ENCODE results near the gene FAM170B. TPM values are rescaled to one million over a fixed set of nuclear protein-coding genes. Genes with fewer than 3 reads are reported as not detected.

FAM170B gene
- total RNA-seq, 1 experiment from 2014 or later = not detected

DNA sequence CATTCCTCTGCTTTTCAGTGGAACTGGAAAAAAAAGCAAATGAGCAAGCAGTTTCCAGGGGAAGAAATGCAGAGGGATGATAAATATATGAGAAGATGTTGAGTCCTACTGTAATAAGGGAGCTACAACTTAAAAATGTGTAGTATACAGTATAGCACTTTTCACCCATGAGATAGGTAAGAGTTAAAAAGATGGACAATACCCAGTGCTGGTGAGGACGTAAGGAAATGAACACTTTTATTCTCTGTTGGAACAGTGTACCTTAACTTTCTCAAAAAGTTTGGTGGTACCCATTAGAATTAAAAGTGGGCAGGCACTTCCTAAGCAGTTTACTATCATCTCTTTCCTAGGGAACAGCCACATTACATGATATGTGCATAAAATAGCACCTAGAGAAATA lies 2.7 kb upstream of the FAM170B start:
- Mint-ChIP-seq H3K27ac (ENCODE audit: unreplicated experiment) (no peak overlapping the region), H3K4me3 (ENCODE audit: low read depth, unreplicated experiment) (no peak overlapping the region), H3K4me1 (ENCODE audit: low read depth, unreplicated experiment) (no peaks in the 10 kb centered on the region), H3K36me3 (ENCODE audit: insufficient read depth, unreplicated experiment) (no peaks in the 10 kb centered on the region), H3K27me3 (ENCODE audit: unreplicated experiment) (peaks cover 57% of the 10 kb centered on the region), H3K9me3 (ENCODE audit: low read depth, unreplicated experiment) (no peaks in the 10 kb centered on the region)
- intact Hi-C loops (cut with micrococcal nuclease; ENCODE audit: unreplicated experiment) = no loop called here
- CTCF ChIA-PET = no interaction called here
- no peak for DNase-seq
- no TSS peak for BruUV-seq (replicated peaks)
- TF ChIP-seq, protein P1, sequence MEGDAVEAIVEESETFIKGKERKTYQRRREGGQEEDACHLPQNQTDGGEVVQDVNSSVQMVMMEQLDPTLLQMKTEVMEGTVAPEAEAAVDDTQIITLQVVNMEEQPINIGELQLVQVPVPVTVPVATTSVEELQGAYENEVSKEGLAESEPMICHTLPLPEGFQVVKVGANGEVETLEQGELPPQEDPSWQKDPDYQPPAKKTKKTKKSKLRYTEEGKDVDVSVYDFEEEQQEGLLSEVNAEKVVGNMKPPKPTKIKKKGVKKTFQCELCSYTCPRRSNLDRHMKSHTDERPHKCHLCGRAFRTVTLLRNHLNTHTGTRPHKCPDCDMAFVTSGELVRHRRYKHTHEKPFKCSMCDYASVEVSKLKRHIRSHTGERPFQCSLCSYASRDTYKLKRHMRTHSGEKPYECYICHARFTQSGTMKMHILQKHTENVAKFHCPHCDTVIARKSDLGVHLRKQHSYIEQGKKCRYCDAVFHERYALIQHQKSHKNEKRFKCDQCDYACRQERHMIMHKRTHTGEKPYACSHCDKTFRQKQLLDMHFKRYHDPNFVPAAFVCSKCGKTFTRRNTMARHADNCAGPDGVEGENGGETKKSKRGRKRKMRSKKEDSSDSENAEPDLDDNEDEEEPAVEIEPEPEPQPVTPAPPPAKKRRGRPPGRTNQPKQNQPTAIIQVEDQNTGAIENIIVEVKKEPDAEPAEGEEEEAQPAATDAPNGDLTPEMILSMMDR (IDR thresholded peaks at IDR 0.05; ENCODE audit: unreplicated experiment) = no peak

DNA sequence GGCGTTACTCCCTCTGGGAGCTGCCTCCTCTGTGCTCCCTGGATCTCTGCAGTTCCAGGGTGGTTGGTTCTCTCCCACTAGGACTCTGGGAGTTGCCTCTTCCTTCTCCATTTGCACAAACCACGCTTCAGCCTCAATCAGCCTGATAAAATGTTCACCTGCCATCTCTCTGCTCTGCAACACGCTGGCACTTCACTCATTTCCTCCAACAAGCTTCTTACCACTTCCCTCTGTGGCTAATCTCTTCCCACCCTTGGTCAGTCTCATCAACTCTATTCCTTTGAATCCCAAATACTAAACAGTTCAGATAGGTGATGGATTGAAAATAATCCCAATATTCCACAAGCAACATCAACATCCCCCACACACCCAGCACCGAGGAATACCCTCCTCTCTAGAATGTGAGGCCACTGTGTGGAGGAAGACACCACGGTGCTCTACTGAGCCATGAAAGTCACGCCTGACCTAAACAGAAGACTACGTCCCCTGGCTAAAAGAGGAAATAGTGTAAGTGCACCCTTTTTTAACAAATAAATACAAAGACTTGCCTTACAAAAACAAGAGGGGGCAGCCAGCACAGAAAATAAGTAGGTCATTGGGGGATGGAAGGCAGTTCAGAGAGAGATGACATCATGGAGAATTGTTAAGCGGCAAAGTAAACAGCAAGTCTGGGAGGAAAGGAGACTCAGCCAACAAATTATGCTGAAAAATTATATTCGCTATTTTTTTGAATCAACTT lies 1.9 kb upstream of the FAM170B start:
- no peaks in the 10 kb centered on the region for H3K9me3 Mint-ChIP-seq (ENCODE audit: low read depth, unreplicated experiment)
- intact Hi-C loops (cut with micrococcal nuclease; ENCODE audit: unreplicated experiment) = no loop called here
- DNase-seq = no peak
- H3K27me3 Mint-ChIP-seq (ENCODE audit: unreplicated experiment) = peaks cover 50% of the 10 kb centered on the region
- BruUV-seq (replicated peaks) = no TSS peak
- no peaks in the 10 kb centered on the region for H3K36me3 Mint-ChIP-seq (ENCODE audit: insufficient read depth, unreplicated experiment)
- H3K27ac Mint-ChIP-seq (ENCODE audit: unreplicated experiment) = no peak overlapping the region
- H3K4me1 Mint-ChIP-seq (ENCODE audit: low read depth, unreplicated experiment) = no peaks in the 10 kb centered on the region
- TF ChIP-seq, protein P1 (IDR thresholded peaks at IDR 0.05; ENCODE audit: unreplicated experiment) = no peak
- no peak overlapping the region for H3K4me3 Mint-ChIP-seq (ENCODE audit: low read depth, unreplicated experiment)
- CTCF ChIA-PET = no interaction called here

DNA sequence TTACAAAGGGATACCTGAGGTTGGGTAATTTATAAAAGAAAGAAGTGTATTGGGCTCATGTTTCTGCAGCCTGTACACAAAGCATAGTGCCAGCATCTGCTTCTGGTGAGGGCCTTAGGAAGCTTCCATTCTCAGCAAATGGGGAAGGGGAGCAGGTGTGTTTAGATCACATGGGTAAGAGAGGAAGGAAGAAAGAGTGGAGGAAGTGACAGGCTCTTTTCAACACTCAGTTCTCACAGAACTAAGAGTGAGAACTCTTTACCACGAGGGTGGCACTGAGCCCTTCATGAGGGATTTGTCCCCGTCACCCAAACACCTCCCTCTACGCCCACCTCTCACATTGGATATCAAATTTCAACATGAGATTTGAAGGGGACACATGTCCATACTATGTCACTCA lies 506 bp upstream of the FAM170B start:
- no peaks in the 10 kb centered on the region for H3K4me1 Mint-ChIP-seq (ENCODE audit: low read depth, unreplicated experiment)
- H3K27ac Mint-ChIP-seq (ENCODE audit: unreplicated experiment) = no peak overlapping the region
- BruUV-seq (replicated peaks) = no TSS peak
- H3K9me3 Mint-ChIP-seq (ENCODE audit: low read depth, unreplicated experiment) = no peaks in the 10 kb centered on the region
- H3K27me3 Mint-ChIP-seq (ENCODE audit: unreplicated experiment) = peaks cover 51% of the 10 kb centered on the region
- TF ChIP-seq, protein P1 (IDR thresholded peaks at IDR 0.05; ENCODE audit: unreplicated experiment) = no peak
- no peaks in the 10 kb centered on the region for H3K36me3 Mint-ChIP-seq (ENCODE audit: insufficient read depth, unreplicated experiment)
- no peak for DNase-seq
- H3K4me3 Mint-ChIP-seq (ENCODE audit: low read depth, unreplicated experiment) = no peak overlapping the region
- CTCF ChIA-PET = no interaction called here
- intact Hi-C loops (cut with micrococcal nuclease; ENCODE audit: unreplicated experiment) = no loop called here

DNA sequence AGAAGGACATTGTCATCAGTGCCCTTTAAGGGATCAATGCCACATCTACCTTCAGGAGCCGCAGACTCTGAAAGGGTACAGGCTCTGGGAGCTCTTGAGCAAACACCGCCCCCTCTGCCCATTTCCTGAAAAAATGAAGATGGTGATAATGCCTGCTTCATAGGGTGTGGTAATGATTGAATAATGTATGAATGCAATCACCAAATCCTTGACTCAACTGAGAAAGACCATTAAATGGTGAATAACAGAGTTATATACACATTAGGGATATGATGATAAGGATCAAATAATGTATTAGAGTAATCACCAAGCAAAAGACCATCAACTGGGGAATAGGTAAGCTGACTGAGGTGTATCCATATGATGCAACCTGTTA lies 1.5 kb downstream of the FAM170B start:
- CTCF ChIA-PET = interaction anchor here (0.7 kb wide), 1 partner anchor 72 kb away, joined by 3 read pairs; no protein-coding TSS in a partner anchor
- no peak for DNase-seq
- H3K27ac Mint-ChIP-seq (ENCODE audit: unreplicated experiment) = no peak overlapping the region
- H3K9me3 Mint-ChIP-seq (ENCODE audit: low read depth, unreplicated experiment) = peaks cover 3% of the 10 kb centered on the region
- no peaks in the 10 kb centered on the region for H3K4me1 Mint-ChIP-seq (ENCODE audit: low read depth, unreplicated experiment)
- intact Hi-C loops (cut with micrococcal nuclease; ENCODE audit: unreplicated experiment) = no loop called here
- no peak overlapping the region for H3K4me3 Mint-ChIP-seq (ENCODE audit: low read depth, unreplicated experiment)
- TF ChIP-seq, protein P1 (IDR thresholded peaks at IDR 0.05; ENCODE audit: unreplicated experiment) = no peak
- peaks cover 61% of the 10 kb centered on the region for H3K27me3 Mint-ChIP-seq (ENCODE audit: unreplicated experiment)
- no peaks in the 10 kb centered on the region for H3K36me3 Mint-ChIP-seq (ENCODE audit: insufficient read depth, unreplicated experiment)
- no TSS peak for BruUV-seq (replicated peaks)

All from Calu3 (cell line).